ENCODE measurements around the gene ABCB8. TPM values are rescaled to one million over a fixed set of nuclear protein-coding genes. Genes with fewer than 3 reads are reported as not detected.

ABCB8 gene
- total and polyA plus RNA-seq, 2 donors (not counting 1 experiment from before 2014, with no cell fraction given) = 41.4 to 69.7 TPM

DNA sequence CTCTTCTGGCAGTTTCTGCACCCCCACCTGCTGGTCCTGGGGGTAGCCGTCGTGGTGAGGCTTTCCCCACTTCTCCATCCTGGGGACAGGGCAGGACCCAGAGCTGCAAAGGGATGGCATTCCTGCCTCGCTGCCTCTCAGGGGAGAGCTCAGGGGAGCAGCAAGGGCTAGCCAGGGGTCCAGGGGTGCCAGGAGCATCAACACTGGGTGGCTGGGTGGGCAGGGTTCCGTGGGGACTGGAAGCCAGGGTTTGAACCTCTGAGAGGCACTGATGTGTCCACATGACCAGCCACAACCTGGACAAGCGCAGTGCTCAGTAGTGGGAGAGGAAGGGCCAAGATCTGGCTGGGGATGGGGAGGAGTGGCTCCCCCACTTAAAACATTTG lies 5.6 kb downstream of the ABCB8 start:
- H3K36me3 ChIP-seq (replicated peaks in 1 of 2; ENCODE audit: control extremely low read depth in 1 of 2, control insufficient read depth in 1 of 2, extremely low read depth in 1 of 2, insufficient read depth in 2 of 2, low read length in 1 of 2) = peaks cover 0 to 23% of the 10 kb centered on the region in 2 experiments
- DNase-seq = no peak
- 93% methylated on average over 4 of the region's 5 CpGs for WGBS (ENCODE audit: insufficient coverage)
- H3K27me3 ChIP-seq (replicated peaks in 1 of 4; ENCODE audit: control extremely low read depth in 1 of 4, control insufficient read depth in 3 of 4, insufficient read depth in 4 of 4, low read length in 3 of 4) = no peaks in the 10 kb centered on the region
- no peak overlapping the region for H3K4me2 ChIP-seq (replicated peaks; ENCODE audit: low read depth, low read length, poor library complexity, severe bottlenecking)
- Mint-ChIP-seq H3K9me3 (ENCODE audit: insufficient read depth) (no peaks in the 10 kb centered on the region), H3K27me3 (no peaks in the 10 kb centered on the region), H3K4me3 (no peak overlapping the region), H3K27ac (no peak overlapping the region), H3K4me1 (peaks cover 8% of the 10 kb centered on the region)
- no peaks in the 10 kb centered on the region for H3K9me3 ChIP-seq (ENCODE audit: control extremely low read depth in 1 of 3, control insufficient read depth in 2 of 3, insufficient read depth in 1 of 3, low read length in 2 of 3)
- CTCF ChIA-PET = no interaction called here
- H3K4me1 ChIP-seq (ENCODE audit: control insufficient read depth in 2 of 2, insufficient read depth in 2 of 2, low read length in 2 of 2) = peaks cover 4 to 6% of the 10 kb centered on the region in 2 donors
- intact Hi-C loops (cut with micrococcal nuclease) = no loop called here
- H3K9ac ChIP-seq (ENCODE audit: low read length) = no peak overlapping the region
- no peak overlapping the region for H3K27ac ChIP-seq (ENCODE audit: low read length in 2 of 2)
- POLR2A ChIA-PET = no interaction called here
- ATAC-seq (ENCODE audit: low read depth) = no peak
- H3K79me2 ChIP-seq (ENCODE audit: control insufficient read depth, insufficient read depth, low read length) = peaks cover 12% of the 10 kb centered on the region
- no peak overlapping the region for H2AFZ ChIP-seq (ENCODE audit: insufficient read depth, low read depth, low read length, poor library complexity, severe bottlenecking)
- TF ChIP-seq EZH2 (IDR thresholded peaks at IDR 0.05; ENCODE audit: borderline replicate concordance, insufficient read depth, low read depth, low read length, poor library complexity, severe bottlenecking) = no peak
- no peak for TF ChIP-seq CTCF (IDR thresholded peaks at IDR 0.05)
- H3K4me3 ChIP-seq (ENCODE audit: control extremely low read depth in 1 of 5, extremely low read depth in 1 of 5, insufficient read depth in 1 of 5, low read depth in 2 of 5, low read length in 4 of 5) = no peak overlapping the region
- no peaks in the 10 kb centered on the region for H4K20me1 ChIP-seq (ENCODE audit: control insufficient read depth, insufficient read depth, low read length, poor library complexity, severe bottlenecking)

DNA sequence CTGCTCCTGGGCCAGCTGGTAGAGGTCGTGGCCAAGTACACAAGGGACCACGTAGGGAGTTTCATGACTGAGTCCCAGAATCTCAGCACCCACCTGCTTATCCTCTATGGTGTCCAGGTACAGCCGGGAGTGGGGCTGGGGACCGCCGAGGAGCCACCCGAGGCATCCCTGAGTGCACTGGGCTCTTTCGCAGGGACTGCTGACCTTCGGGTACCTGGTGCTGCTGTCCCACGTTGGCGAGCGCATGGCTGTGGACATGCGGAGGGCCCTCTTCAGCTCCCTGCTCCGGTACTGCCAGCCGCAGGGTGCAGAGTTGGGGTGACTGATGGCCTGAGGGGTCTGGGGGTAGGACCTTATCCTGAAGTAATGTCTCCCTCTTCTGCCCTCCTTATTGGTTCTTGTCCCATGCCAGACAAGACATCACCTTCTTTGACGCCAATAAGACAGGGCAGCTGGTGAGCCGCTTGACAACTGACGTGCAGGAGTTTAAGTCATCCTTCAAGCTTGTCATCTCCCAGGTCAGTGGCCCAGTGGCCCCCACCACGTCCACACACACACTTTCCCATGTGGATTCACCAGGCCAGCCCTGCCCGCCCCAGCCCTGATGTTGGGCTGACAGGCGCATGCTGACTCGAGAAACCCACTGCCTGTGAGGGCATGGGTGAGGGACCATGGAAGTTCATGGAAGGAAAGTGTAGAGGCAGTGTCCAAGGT lies 6.2 kb downstream of the ABCB8 start:
- ATAC-seq (ENCODE audit: low read depth) = no peak
- no peak overlapping the region for H3K4me2 ChIP-seq (replicated peaks; ENCODE audit: low read depth, low read length, poor library complexity, severe bottlenecking)
- H3K27ac ChIP-seq (ENCODE audit: low read length in 2 of 2) = no peak overlapping the region
- DNase-seq = no peak
- Mint-ChIP-seq H3K4me1 (peaks cover 4% of the 10 kb centered on the region), H3K27me3 (no peaks in the 10 kb centered on the region), H3K4me3 (no peak overlapping the region), H3K9me3 (ENCODE audit: insufficient read depth) (no peaks in the 10 kb centered on the region), H3K27ac (no peak overlapping the region)
- no peaks in the 10 kb centered on the region for H3K27me3 ChIP-seq (replicated peaks in 1 of 4; ENCODE audit: control extremely low read depth in 1 of 4, control insufficient read depth in 3 of 4, insufficient read depth in 4 of 4, low read length in 3 of 4)
- ChIA-PET CTCF (no interaction called here), POLR2A (no interaction called here)
- peaks cover 0 to 23% of the 10 kb centered on the region in 2 experiments for H3K36me3 ChIP-seq (replicated peaks in 1 of 2; ENCODE audit: control extremely low read depth in 1 of 2, control insufficient read depth in 1 of 2, extremely low read depth in 1 of 2, insufficient read depth in 2 of 2, low read length in 1 of 2)
- no peak overlapping the region for H3K9ac ChIP-seq (ENCODE audit: low read length)
- H3K4me1 ChIP-seq (ENCODE audit: control insufficient read depth in 2 of 2, insufficient read depth in 2 of 2, low read length in 2 of 2) = no peaks in the 10 kb centered on the region
- no peak overlapping the region for H3K4me3 ChIP-seq (ENCODE audit: control extremely low read depth in 1 of 5, extremely low read depth in 1 of 5, insufficient read depth in 1 of 5, low read depth in 2 of 5, low read length in 4 of 5)
- H4K20me1 ChIP-seq (ENCODE audit: control insufficient read depth, insufficient read depth, low read length, poor library complexity, severe bottlenecking) = no peaks in the 10 kb centered on the region
- H2AFZ ChIP-seq (ENCODE audit: insufficient read depth, low read depth, low read length, poor library complexity, severe bottlenecking) = no peak overlapping the region
- intact Hi-C loops (cut with micrococcal nuclease) = no loop called here
- H3K79me2 ChIP-seq (ENCODE audit: control insufficient read depth, insufficient read depth, low read length) = peaks cover 6% of the 10 kb centered on the region
- H3K9me3 ChIP-seq (ENCODE audit: control extremely low read depth in 1 of 3, control insufficient read depth in 2 of 3, insufficient read depth in 1 of 3, low read length in 2 of 3) = no peaks in the 10 kb centered on the region
- 99% methylated on average over 15 of the region's 21 CpGs for WGBS (ENCODE audit: insufficient coverage)
- TF ChIP-seq EZH2 (IDR thresholded peaks at IDR 0.05; ENCODE audit: borderline replicate concordance, insufficient read depth, low read depth, low read length, poor library complexity, severe bottlenecking) (no peak), CTCF (IDR thresholded peaks at IDR 0.05) (no peak)
